Endothelial cell of umbilical vein (primary cell): ENCODE results near the gene CABCOCO1. TPM values are rescaled to one million over a fixed set of nuclear protein-coding genes. Genes with fewer than 3 reads are reported as not detected.

ENCODE experiments used
- BruUV-seq: library from RNA; stranded (reverse); fragments of 400-500 nt; replicated peaks from 2 replicates; lab custom pipeline; 2021; lab: Mats Ljungman, UMichigan
- CTCF ChIA-PET: fragments of 300-600, 350-600 bp; sonication (Branson Sonifier 250); formaldehyde crosslinking; loops from one replicate; lab custom pipeline; 2021; ENCODE audit warnings: antibody characterized with exemption, inconsistent platforms; lab: Charles Lee
- POLR2A ChIA-PET: fragments of 300-600, 350-600 bp; sonication (Branson Sonifier 250); formaldehyde crosslinking; loops from one replicate; lab custom pipeline; 2021; ENCODE audit warnings: antibody characterized with exemption, inconsistent platforms; lab: Charles Lee
- DNase-seq: peaks from one replicate; pipeline ENCODE4 v3.0.0-alpha.2; 2011; ENCODE audit warnings: low read depth, low spot score
- FAIRE-seq: peaks from 2 replicates; lab custom pipeline; 2011; peaks lifted over from hg19 to GRCh38; lab: Jason Lieb, UNC
- H2AFZ ChIP-seq: 2 replicates; pipeline ENCODE4 v1.6.0; 2012; ENCODE audit warnings: low read depth, low read length, control low read depth, inconsistent platforms
- H3K27ac ChIP-seq: 2 replicates; pipeline ENCODE4 v1.5.1; 2011; ENCODE audit warnings: low read depth, mild to moderate bottlenecking, control low read depth, low read length, moderate library complexity; ENCODE audit not compliant: insufficient read depth
- H3K27me3 ChIP-seq, 2 experiments: 2 replicates each; pipeline versions ENCODE4 v1.6.0 to v1.6.1; 2011; ENCODE audit warnings: low read length in 2 of 2, mixed read lengths in 1 of 2; ENCODE audit not compliant: control insufficient read depth in 2 of 2, insufficient read depth in 2 of 2
- H3K36me3 ChIP-seq, 2 experiments: 2 replicates in 1 of 2; 3 replicates in 1 of 2; pipeline ENCODE4 v1.5.1; 2011; ENCODE audit warnings: low read length in 2 of 2, mild to moderate bottlenecking in 1 of 2, moderate library complexity in 1 of 2; ENCODE audit not compliant: control insufficient read depth in 2 of 2, insufficient read depth in 2 of 2; ENCODE audit errors: extremely low read depth in 1 of 2
- H3K4me1 ChIP-seq: 3 replicates; pipeline ENCODE4 v1.5.1; 2011; ENCODE audit warnings: mild to moderate bottlenecking, low read length; ENCODE audit not compliant: control insufficient read depth, insufficient read depth; ENCODE audit errors: extremely low read depth
- H3K4me2 ChIP-seq: 2 replicates; pipeline ENCODE4 v1.6.1; 2011; ENCODE audit warnings: low read length, control low read depth, mixed read lengths; ENCODE audit not compliant: insufficient read depth
- H3K4me3 ChIP-seq, 3 experiments: fragments of 200-600 bp in 1 of 3; sonication (generic), shearing (Covaris generic) in 1 of 3; replicated peaks in 1 of 3; 2 replicates each; pipeline ENCODE4 v1.5.1; 2011 to 2016; ENCODE audit warnings: control low read depth in 3 of 3, low read length in 3 of 3, mild to moderate bottlenecking in 2 of 3, inconsistent platforms in 1 of 3, low read depth in 1 of 3, moderate library complexity in 1 of 3; ENCODE audit not compliant: insufficient read depth in 1 of 3
- H3K79me2 ChIP-seq: 2 replicates; pipeline ENCODE4 v1.6.0; 2012; ENCODE audit warnings: low read length, inconsistent platforms; ENCODE audit not compliant: control insufficient read depth, insufficient read depth
- H3K9ac ChIP-seq: replicated peaks from 2 replicates; pipeline ENCODE3; 2011; ENCODE audit warnings: low read length, control low read depth; ENCODE audit not compliant: insufficient read depth; ENCODE audit errors: extremely low read depth
- H3K9me1 ChIP-seq: replicated peaks from 3 replicates; pipeline ENCODE4 v1.6.0; 2011; ENCODE audit warnings: mild to moderate bottlenecking, low read length; ENCODE audit not compliant: control insufficient read depth, insufficient read depth; ENCODE audit errors: extremely low read depth
- H3K9me3 ChIP-seq: replicated peaks from 2 replicates; pipeline ENCODE4 v1.5.1; 2012; ENCODE audit warnings: low read length, inconsistent platforms; ENCODE audit not compliant: control insufficient read depth, insufficient read depth
- H4K20me1 ChIP-seq: replicated peaks from 2 replicates; pipeline ENCODE3; 2011; ENCODE audit warnings: mild to moderate bottlenecking, low read length; ENCODE audit not compliant: control insufficient read depth, insufficient read depth; ENCODE audit errors: extremely low read depth
- CTCF ChIP-seq, 2 donors: IDR thresholded peaks; 1 replicate in 1 of 2; 2 replicates in 1 of 2; pipeline ENCODE4 v1.5.1; 2011; ENCODE audit warnings: low read length in 2 of 2, mild to moderate bottlenecking in 2 of 2, moderate library complexity in 2 of 2, control low read depth in 1 of 2, inconsistent platforms in 1 of 2, low read depth in 1 of 2; ENCODE audit not compliant: insufficient read depth in 1 of 2; ENCODE audit errors: extremely low read depth in 1 of 2
- EZH2 ChIP-seq: IDR thresholded peaks from 2 replicates; pipeline ENCODE4 v1.6.1; 2012; ENCODE audit warnings: borderline replicate concordance, low read depth, mild to moderate bottlenecking, moderate library complexity, low read length, inconsistent platforms; ENCODE audit not compliant: severe bottlenecking
- FOS ChIP-seq: IDR thresholded peaks from 2 replicates; pipeline ENCODE4 v1.6.1; 2011; ENCODE audit warnings: mild to moderate bottlenecking, low read length, moderate library complexity, borderline replicate concordance; ENCODE audit not compliant: insufficient read depth
- GATA2 ChIP-seq: IDR thresholded peaks from 2 replicates; pipeline ENCODE4 v1.7.0; 2011; ENCODE audit warnings: low read depth, mild to moderate bottlenecking, moderate library complexity, mixed read lengths, low read length; ENCODE audit not compliant: insufficient read length, insufficient read depth
- JUN ChIP-seq: IDR thresholded peaks from 2 replicates; pipeline ENCODE4 v1.6.1; 2011; ENCODE audit warnings: borderline replicate concordance, low read depth; ENCODE audit not compliant: insufficient read length, insufficient read depth
- MAX ChIP-seq: IDR thresholded peaks from 2 replicates; pipeline ENCODE4 v1.6.1; 2011; ENCODE audit not compliant: insufficient read depth, insufficient read length
- MYC ChIP-seq: IDR thresholded peaks from one replicate; pipeline ENCODE4 v1.6.1; 2011; ENCODE audit warnings: mild to moderate bottlenecking, low read depth, low read length
- POLR2A ChIP-seq: IDR thresholded peaks from 2 replicates; pipeline ENCODE4 v1.6.1; 2012; ENCODE audit warnings: low read depth, mild to moderate bottlenecking, control low read depth, low read length
- POLR2AphosphoS5 ChIP-seq: IDR thresholded peaks from 2 replicates; pipeline ENCODE4 v1.6.1; 2012; ENCODE audit warnings: low read depth, mild to moderate bottlenecking, control low read depth, low read length, moderate library complexity; ENCODE audit not compliant: insufficient read depth
- dilution Hi-C: fragments of 300-500 bp; cut with MboI; formaldehyde crosslinking; loops from one replicate; pipeline ENCODE4 v1.15.0; 2019; ENCODE audit warnings: low sequenced_read_pairs; ENCODE audit not compliant: extremely low pct_ligation_motif_present
- intact Hi-C: fragments of 100-400 bp; cut with micrococcal nuclease; formaldehyde crosslinking; loops from one replicate; pipeline ENCODE4 v1.10.0; 2022
- polyA plus RNA-seq, 4 experiments: library from polyadenylated mRNA; depleted of rRNA in 3 of 4; stranded (reverse) in 3 of 4; unstranded in 1 of 4; fragments of >200 nt; gene quantifications; 2 replicates each; pipeline versions ENCODE4 v1.2.1 to v1.2.3, GENCODE V29; 2011 to 2012; ENCODE audit warnings: missing spikeins in 1 of 4
- total RNA-seq: library from RNA; stranded (reverse); gene quantifications from 2 replicates; pipeline ENCODE4 v1.2.3, GENCODE V29; 2021

CABCOCO1 gene
- total and polyA plus RNA-seq, 2 donors (not counting 3 experiments of a cell fraction or from before 2014, with no cell fraction given) = 0.06 to 1.3 TPM

GRCh38 chr10:61754587-61755550, 92.1 kb downstream of the CABCOCO1 start:
- intact Hi-C loops = loop anchor here (5.0 kb wide), 3 partner anchors 37 to 282 kb away; no protein-coding TSS in a partner anchor
- ChIA-PET CTCF (interaction anchor here (1.0 kb wide), 1 partner anchor 80 kb away, joined by 4 read pairs; no protein-coding TSS in a partner anchor), POLR2A (no interaction called here)
- dilution Hi-C loops = no loop called here
- Histone ChIP-seq H3K4me2 (no peak overlapping the region), H3K4me1 (peaks cover 23% of the 10 kb centered on the region), H2AFZ (no peak overlapping the region), H3K9me3 (no peaks in the 10 kb centered on the region), H3K9me1 (no peaks in the 10 kb centered on the region), H3K4me3 (no peak overlapping the region), H3K27me3 (no peaks in the 10 kb centered on the region), H3K36me3 (no peaks in the 10 kb centered on the region), H3K9ac (no peak overlapping the region), H4K20me1 (no peaks in the 10 kb centered on the region), H3K79me2 (no peaks in the 10 kb centered on the region), H3K27ac (no peak overlapping the region)
- TF ChIP-seq GATA2 = no peak
- no peak for TF ChIP-seq POLR2A
- TF ChIP-seq FOS = no peak
- TF ChIP-seq JUN = no peak
- TF ChIP-seq EZH2 = no peak
- no peak for TF ChIP-seq POLR2AphosphoS5
- TF ChIP-seq CTCF (IDR thresholded peaks at IDR 0.05; ENCODE audit: extremely low read depth in 1 of 2, insufficient read depth in 1 of 2, low read depth in 1 of 2, low read length in 2 of 2) = no peak
- TF ChIP-seq MYC = no peak
- TF ChIP-seq MAX = no peak
- no peak for FAIRE-seq
- DNase-seq = no peak
- BruUV-seq = no TSS peak
